GM19438 (cell line): ENCODE results near the gene GZF1.
A peak's percentile ranks its signal among the peaks of the same experiment; 100 is the strongest.

Source experiments
- ATAC-seq: cut with Tn5 transposase; IDR thresholded peaks from one replicate; pipeline ENCODE4 v1.9.1; 2021; ENCODE audit warnings: low read depth; ENCODE audit not compliant: unreplicated experiment

Gene GZF1

DNA sequence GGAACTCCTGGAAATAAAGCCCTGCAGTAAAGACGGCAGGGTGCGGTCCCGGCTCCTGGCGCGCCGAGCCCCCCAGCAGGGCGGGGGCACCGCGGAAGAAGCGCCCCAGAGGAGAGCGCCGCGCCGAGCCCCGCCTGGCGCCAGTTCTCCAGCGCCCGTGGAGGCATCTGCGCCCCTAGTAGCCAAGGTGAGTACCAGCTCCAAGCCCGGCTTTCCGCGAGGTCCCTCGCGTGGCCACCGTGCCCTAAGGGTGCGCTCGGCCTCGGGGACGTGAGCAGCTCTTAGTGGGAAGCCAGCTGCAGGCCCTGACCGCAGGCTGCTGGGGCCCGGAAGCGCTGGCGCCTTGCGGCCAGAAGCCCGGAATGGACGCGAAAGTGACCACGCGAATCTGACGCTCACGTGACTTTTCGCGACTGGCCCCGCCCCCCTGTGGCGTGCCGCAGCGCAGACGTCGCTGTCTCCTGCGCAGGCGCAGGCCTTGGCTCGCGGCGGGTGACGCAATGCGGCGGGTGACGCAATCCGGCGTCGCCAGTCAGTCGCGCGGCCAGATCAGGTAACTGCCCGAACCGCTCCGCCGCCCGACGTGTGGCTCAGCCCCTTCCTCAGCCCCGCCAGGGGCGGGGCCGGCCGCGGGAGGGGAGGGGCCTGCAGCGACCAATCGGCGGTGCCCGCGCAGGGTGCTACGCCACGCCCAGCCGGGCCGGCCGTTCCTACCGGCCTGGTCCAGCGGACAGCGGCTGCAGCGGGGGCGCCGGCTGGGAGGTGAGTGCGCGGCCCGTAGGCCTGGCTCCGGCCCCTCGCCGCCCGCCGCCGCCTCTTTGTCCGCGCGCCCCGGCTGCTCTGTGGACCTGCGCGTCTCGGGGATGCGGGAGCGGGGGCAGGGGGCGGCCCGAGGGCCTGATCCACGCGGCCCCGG lies at the start of gene GZF1:
GZF1 (plus strand) TSS at position 707 of the 916 bp plus-strand sequence. CDS start 2,202 bp downstream, outside the sequence.
- peak; percentile 53 for ATAC-seq

DNA sequence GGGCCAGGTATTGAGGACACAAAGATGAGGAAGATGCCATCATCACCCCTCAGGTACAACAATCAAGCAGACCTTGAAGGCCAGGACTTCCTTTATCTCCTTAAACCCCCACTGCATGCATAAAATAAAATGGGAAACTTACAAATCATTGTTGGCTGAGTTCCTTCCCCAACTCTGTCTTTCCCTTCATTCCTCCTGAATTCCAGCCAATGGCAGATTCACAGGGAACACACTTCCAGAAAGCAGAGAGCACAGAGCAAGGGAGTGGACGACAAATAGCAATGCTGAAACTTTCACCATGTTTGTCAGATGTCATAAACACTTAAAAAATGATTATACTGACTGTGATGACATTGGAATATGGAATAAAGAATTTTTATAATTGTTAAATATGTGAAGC lies 48.7 kb upstream of the GZF1 start:
- no peak for ATAC-seq

DNA sequence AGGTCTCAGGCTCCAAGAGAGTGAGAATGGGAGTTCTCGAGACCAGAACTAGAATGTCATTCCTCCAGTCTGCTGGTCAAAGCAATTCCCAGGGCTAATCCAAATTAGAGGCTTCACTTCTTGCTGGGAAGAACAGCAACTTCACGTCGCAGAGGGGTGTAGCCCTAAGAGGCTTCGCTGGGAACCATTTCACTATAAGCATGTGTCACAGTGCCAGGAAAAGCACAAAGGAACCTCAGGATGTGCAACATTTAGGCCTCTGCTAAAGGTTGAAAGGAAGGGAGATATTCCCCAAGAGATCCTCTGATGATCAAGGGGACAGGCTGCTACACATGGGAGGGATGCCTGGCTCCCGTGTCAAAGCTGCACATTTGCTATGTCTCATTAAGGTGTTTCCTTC lies 47.3 kb upstream of the GZF1 start:
- no peak for ATAC-seq

DNA sequence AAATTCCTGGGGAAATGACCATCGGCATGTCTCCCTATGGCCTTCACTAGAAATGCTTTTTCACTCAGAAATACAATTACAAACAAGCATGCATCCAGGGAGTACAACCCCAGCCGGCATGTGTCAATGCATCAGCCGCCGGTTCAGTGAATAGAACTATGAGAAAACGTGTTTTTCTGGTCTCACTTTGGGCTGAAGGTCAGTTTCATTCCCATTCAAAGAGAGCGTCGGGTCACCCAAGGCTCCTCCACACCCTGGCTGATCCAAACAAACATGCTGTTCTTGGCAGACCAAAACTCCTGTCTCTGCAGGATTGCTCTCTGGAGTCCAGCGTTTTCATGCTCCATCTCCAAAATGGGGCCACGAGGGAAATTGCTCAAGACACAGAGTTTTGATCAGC lies 46.9 kb upstream of the GZF1 start:
- ATAC-seq = no peak

DNA sequence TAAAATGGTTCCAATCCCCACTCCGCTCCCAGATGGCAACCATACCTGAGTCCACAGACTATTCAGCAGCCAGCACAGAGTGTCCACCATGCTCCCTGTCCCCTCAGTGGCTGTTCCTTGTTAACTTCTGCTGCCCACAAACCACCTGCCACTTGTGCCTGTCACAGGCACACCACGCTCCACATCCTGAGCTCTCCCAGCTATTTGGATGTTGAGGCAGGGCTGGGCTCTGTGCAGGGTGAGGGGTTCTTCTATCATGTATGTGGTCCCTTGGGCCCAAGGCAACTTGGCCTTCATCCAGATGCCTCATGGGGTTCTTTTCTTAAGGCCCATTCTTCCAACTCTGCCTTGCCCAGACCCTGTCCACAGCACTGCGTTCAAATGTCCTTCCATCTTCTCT lies 45.4 kb upstream of the GZF1 start:
- ATAC-seq = no peak

DNA sequence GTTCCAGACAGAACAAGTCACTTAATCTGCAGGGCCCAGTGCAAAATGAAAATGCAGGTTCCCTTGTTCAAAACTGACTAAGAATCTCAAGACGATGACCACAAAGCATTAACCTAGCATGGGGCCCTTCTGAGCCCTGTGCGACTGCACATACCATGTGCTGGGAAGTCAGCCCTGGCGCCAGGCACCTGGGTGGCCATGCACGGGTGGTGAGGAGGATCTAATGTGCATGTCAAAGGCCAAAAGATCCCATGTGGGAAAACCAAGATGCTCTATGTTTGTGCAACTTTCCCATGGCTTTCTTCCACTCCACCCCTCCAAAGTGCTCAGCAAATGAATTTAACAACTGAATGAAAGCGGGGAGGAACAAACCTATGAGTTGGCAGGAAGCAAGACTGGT lies 44.9 kb upstream of the GZF1 start:
- ATAC-seq = no peak

DNA sequence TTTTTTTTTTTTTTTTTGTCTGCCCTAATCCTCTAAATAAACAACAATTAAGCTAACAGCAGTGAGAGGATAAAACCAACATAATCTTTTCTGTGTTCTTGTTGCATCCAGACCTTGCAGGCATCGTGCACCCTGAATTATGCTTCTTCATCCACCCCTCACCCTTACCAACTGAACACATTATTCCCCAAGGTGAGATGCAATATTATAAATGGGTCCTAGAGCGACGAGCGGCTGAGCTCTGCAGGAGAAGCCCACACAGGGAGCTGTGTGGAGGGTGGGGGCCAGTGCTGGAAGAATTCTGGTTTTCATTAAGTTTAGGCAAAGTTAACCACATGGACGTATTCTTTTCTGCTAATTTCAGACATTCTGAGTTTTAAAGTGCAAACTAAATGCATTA lies 43.6 kb upstream of the GZF1 start:
- ATAC-seq = no peak

DNA sequence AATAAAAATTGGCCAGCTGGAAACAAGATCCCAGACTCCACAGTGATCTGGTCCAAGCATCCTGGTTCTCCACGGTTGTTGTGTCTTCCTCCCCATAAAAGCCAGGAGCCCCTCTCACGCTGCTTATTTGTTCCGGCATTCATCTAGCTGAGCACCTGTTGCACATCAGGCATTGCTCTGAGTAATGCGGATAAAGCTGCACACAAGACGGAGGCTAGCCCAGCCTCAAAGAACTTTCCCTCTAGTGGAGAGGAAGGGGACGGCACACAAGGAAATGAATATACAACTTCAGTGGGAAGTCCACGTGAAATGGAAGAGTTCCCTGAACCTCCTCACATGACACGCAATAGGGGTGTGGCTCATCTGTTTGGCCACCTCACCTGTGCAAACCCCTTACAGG lies 41.7 kb upstream of the GZF1 start:
- ATAC-seq = no peak

DNA sequence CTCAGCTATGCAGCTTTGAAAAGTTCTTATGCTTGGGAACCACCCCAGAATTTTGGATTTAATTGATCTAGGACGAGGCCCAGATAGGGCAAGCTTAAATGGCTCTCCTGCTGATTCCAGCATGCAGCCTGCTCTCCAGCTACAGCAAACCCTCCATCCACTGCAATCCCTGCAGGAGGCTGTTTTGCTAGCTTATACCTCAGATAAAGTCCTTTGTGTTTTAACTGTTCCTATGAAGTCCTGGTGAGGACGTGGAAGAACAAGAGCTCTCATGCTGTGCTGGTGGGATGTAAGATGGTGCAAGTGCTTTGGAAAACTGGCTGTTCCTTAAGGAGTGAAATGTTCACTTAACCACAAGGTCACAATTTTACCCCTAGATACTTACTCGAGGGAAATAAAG lies 36.9 kb upstream of the GZF1 start:
- ATAC-seq = no peak

DNA sequence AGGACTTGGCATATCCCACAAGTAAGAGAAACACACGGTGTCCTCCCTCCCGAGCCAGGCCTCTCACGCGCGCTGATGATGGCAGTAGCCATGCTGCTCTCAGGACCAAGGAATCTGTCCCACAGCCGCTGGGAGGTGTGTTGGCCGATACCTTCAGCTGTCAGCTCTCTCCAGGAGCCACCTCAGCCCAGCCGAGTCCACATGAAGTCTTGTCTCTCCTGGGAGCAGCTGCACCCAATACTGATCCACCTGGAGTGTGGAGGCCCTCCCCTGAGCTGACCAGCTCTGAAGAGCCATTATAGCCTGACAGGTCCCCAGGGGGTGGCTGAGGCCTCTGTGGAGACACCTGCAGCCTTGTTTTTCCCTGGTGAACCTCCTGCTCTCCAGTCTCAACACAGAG lies 35.2 kb upstream of the GZF1 start:
- no peak for ATAC-seq

DNA sequence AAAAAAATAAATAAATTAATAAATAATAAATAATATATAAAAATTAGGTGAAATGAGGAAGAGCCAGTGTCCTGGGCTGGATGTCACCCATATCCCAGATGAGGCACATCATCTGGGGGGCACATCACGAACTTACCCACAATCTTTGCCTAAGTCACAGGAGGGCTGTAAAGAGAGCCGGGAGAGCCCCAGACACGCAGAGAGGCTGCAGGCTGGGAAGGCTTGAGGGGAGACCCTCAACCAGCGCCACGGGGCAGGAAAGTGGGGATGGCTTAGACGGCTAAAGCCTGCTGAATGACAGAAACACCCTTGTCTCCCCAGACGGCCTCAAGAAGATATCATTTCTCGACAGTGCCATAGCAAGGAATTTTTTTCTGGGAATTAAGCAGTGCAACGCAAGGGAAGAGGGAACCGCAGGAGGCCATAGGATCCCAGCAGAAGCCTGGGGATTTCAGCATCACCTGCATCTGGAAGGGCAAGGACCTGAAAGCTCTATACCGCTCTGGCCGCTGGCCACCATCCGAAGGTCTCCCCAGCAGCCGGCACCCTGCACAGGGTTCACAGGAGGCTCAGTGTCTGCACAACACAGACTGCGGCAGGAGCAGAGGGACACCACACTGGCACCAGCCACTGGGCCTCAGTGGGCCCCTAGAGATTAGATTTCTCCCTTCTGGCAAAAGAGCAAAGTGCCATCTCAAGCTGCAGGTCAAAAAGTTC lies 34.2 kb upstream of the GZF1 start:
- ATAC-seq = no peak

DNA sequence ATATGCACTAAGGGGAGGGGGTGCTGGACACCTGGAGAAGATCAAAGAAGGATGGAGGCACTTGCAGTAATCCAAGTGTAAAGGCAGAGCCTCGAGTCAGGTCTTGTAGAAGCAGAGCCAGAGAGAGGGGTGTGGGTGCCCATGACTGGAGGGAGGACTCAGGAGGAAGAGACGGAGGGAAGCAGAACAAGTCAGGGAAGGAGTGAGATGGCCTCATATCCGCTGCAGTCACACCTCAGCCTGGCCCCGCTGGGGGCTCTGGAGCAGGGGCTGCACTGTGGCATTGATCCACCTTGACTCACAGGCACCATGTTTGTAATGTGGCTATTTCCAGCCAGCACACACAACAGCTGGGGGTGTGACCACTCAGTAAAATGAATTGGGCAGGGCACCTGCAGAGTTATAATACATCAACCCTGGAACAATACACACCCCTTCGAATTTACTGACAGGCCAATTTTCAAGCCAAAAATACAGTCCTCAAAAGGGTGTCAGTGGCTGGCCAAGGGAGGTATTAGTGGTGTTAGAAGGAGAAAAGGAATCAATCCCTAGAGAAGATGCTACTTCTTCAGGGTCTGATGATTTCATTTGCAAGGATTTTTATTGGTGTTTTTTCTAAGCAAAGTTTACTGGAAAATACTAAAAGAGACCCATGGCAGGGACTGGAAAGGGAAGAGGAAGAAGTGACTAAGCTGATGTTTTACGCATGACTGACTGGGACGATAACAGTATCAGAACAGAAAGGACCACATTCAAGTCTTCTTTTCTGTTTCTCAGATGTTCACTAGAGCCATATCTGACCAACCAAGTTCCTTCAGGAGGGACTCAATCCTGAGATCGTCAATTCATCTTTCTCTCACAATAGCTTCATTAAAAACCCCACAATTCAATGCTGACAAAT lies 30.3 kb upstream of the GZF1 start:
- ATAC-seq = no peak

DNA sequence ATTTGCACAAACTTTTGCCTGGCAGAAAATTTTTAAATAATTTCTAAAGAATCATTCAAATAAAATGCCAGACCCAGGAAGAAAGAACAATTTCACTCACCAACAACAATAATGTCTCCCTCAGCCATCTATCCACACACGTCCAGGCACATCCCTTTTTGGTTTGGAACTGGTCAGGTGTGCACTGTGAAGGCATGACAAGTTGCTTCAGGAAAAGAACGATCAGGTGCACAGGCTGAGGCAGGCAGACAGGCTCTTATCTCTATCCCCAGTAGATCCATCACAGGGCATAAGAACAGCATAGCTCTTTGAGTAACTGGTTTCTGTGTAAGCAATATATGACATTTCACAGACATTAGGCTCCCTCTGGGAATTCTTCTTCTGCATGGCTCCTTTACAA lies 29.5 kb upstream of the GZF1 start:
- ATAC-seq = no peak

DNA sequence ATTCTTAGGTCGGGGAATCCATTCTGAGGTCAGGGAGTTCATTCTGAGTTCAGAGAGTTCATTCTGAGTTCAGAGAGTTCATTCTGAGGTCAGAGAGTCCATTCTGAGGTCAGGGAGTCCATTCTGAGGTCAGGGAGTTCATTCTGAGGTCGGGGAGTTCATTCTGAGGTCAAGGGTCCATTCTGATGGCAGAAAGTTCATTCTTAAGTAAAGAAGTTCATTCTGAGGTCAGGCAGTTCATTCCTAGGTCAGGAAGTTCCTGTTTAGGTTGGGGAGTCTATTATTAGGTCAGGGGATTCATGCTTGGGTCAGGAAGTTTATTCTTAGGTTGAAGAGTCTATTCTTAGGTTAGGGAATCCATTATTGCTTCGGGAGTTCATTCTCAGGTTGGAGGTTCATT lies 27.9 kb upstream of the GZF1 start:
- ATAC-seq = no peak

DNA sequence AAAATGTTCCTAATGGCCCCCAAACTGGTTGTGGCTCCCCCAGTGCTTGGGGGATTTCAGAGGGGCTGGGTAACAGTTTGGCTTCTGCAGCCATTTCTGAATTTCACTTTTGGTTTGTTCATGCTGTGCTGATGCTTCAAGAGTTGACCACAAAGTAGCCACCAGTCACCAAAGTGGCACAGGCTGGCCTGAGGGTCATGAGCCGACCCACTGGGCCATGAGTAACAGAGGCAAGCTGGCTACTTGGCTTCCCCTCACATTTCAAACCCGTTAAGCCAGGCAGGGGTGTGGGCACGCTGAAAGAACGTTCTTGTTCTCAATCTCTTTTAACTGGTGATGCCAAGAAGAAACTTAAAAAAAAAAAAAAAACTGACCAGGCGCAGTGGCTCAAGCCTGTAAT lies 26.5 kb upstream of the GZF1 start:
- no peak for ATAC-seq

DNA sequence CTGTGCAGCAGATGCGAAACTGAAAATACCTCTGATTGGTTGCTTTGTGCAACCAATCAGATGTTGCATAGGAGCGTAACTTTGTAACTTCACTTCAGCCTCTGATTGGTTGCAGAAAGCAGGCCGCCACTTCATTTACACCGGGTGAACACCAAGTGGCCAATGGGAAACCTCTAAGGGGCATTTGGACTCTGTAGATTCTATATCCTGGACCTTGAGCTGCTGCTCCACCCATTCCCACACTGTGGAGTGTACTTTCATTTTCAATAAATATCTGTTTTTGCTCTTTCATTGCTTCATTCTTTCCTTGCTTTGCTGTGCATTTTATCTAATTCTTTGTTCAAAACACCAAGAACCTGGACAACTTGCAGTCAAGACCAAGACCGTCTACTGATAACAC lies 25.5 kb upstream of the GZF1 start:
- no peak for ATAC-seq

DNA sequence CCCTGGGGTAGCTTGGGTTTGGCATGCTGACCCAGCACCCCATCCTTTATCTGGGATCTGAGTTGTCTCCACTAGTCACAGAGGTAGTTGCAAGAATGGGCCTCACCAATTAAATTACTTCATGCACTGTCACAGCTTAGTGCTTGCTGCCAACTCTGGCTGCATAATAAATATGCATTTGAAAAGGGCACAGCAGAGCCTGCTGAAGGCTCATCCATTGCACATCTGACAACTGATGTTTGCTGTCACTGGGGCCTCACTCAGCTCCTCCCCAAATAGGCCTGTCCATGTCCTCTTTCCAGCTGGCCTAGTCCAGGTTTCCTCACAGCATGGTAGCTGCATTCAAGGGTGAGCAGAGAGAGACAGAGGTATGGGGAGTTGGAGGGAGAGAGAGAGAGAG lies 24.7 kb upstream of the GZF1 start:
- ATAC-seq = no peak

DNA sequence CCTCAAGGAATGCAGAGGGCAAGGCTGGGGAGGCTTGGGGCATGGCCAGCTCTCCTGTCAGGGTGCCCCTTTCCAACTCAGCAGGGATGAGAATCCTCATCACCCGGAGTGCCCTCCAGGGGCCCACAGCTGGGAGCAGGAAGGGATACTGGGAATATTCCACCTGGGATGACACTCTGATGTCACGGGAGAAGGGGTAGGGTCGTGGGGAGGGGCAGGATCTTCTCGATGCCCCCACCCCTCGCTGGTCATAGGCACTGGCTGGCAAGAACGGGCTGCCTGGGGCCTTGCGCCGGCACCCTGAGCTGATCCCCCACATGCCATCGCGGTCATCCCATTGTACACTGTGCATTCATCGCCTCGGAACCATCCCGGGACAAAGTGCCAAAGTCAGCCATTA lies 22.0 kb upstream of the GZF1 start:
- no peak for ATAC-seq

DNA sequence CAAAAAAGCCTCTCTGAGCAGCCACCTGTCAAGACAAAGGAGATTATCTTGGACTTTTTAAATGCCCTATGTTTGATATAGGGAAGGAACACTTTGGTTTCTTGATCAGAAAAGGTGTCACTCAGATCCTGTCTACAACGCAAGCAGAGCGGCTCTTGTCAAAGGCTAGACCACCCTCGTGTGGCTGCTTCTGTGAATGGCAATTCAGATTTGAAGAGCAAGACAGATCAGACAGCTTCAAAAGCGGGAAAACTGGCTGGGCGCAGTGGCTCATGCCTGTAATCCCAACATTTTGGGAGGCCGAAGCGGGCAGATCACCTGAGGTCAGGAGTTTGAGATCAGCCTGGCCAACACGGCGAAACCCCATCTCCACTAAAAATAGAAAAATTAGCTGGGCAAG lies 21.5 kb upstream of the GZF1 start:
- ATAC-seq = no peak

DNA sequence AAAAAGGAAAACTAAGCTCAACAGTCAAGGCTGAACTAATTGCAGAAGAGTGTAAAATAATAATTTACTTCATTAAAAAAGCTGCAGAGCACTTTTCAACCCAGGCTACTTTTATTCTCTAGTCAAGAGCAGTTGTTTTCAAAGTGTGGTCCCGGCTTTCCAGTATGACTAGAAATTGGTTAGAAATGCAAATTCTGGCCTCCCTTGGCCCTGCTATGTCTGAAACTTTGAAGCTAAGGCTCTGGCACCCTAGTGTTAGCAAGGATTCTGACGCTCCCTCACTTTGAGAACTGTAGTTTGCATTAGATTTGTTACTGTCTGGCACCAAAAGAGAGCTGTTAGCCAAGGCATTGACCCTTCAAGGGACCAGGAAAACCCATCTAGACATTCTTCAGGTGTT lies 20.9 kb upstream of the GZF1 start:
- peak; percentile 75 for ATAC-seq

DNA sequence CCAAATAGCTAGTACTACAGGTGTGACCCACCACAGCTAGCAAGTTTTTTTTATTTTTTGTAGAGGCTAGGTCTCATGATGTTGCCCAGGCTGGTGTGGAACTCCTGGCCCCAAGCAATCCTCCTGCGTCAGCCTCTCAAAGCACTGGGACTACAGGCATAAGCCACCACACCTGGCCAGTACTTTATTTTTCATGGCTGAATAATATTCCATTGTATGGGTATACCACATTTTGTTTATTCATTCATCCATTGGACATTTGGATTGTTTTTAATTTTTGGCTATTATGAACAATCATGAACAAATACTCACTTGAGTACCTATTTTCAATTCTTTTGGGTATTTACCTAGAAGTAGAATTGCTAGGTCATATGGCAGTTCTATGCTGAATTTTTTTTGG lies 18.4 kb upstream of the GZF1 start:
- ATAC-seq = no peak
